Measurements from ENCODE around the gene PRKCE.

- TF ChIP-seq CTCF (IDR thresholded peaks at IDR 0.05): no peak
- no peak for TF ChIP-seq POLR2A (IDR thresholded peaks at IDR 0.05)
Observed at GRCh38 chr2:46230677-46231425, 579.4 kb downstream of the PRKCE start.
